Coronary artery (tissue), 2 donors: ENCODE data around the gene ATP5PB.
A peak's percentile ranks its signal among the peaks of the same experiment; 100 is the strongest.

Experiments used
- DNase-seq: peaks from one replicate; pipeline ENCODE4 v3.0.0-alpha.2; 2017; ENCODE audit warnings: low spot score
- H3K27ac ChIP-seq, 2 donors: fragments of 200-600 bp; sonication (generic); one replicate each; pipeline ENCODE4 v1.5.1; 2016 to 2019
- H3K4me3 ChIP-seq: fragments of 200-600 bp; sonication (generic); 2 replicates; pipeline ENCODE4 v1.5.1; 2016; ENCODE audit warnings: mild to moderate bottlenecking, moderate library complexity
- CTCF ChIP-seq: fragments of 200-600 bp; sonication (generic); IDR thresholded peaks from one replicate; pipeline ENCODE4 v1.5.1; 2019; ENCODE audit warnings: antibody characterized with exemption

The ATP5PB gene

GRCh38 chr1:111446967-111447892 is 2.0 kb upstream of the ATP5PB start:
- TF ChIP-seq CTCF: no peak
- DNase-seq: no peak
- Histone ChIP-seq H3K27ac (no peak overlapping the region), H3K4me3 (peak overlapping the region; percentile 95)

GRCh38 chr1:111448482-111448917 is 764 bp upstream of the ATP5PB start:
- no peak for TF ChIP-seq CTCF
- peak overlapping the region; percentile 34 to 91 for H3K27ac ChIP-seq
- peak overlapping the region; percentile 95 for H3K4me3 ChIP-seq
- peak; percentile 77 for DNase-seq

GRCh38 chr1:111449703-111450017 is 396 bp downstream of the ATP5PB start:
- DNase-seq: no peak
- Histone ChIP-seq H3K4me3 (peak overlapping the region; percentile 95), H3K27ac (peak overlapping the region; percentile 78 to 91)
- no peak for TF ChIP-seq CTCF

DNA sequence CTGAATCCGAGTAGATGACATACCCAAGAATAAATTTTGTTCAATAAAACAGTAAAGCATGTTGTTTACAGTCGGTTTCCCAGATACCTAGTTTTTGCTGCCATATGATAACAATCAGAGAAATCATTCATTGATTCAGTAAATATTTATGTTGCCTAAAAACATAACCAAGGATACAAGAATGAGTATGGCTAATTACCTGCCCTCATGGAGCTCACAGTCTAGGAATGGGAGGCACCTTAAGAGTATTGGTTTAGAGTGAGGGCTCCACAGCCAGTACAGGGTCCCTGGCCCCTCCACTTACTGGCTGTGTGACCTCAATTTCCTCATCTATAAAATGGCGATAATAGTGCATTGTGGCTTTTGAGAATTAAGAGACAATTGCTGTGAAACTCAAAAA is 921 bp downstream of the ATP5PB start:
- no peak for TF ChIP-seq CTCF
- H3K4me3 ChIP-seq: peak overlapping the region; percentile 95
- no peak for DNase-seq
- no peak overlapping the region for H3K27ac ChIP-seq

GRCh38 chr1:111452581-111452980 is 3.3 kb downstream of the ATP5PB start:
- H3K27ac ChIP-seq: no peak overlapping the region
- DNase-seq: no peak
- no peak overlapping the region for H3K4me3 ChIP-seq
- no peak for TF ChIP-seq CTCF

DNA sequence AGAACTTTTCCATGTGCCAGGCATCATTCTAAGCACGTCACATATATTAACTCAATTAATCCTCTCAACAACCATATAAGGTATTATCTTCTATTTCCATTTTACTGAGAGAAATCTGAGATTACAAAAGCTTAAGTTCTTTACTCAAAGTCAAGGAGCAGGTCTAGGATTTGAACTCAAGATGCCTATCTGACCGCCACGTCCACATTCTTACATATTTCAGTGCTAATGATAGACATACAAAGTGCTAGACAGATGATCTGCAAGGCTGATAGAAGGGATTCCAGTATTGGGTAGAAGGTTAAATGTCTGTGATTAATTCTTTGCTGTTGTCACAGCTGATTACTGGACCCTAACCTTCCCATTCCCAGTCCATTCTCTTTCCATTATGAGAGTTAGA is 4.4 kb downstream of the ATP5PB start:
- H3K27ac ChIP-seq: no peak overlapping the region
- no peak overlapping the region for H3K4me3 ChIP-seq
- no peak for DNase-seq
- no peak for TF ChIP-seq CTCF
